COR-L47 (cell line): Measurements from ENCODE around the gene CCDC32.
A peak's percentile ranks its signal among the peaks of the same experiment; 100 is the strongest.

Experiments
- DNase-seq: peaks from one replicate; lab custom pipeline; 2025; lab: John Stamatoyannopoulos, UW

Gene CCDC32

DNA sequence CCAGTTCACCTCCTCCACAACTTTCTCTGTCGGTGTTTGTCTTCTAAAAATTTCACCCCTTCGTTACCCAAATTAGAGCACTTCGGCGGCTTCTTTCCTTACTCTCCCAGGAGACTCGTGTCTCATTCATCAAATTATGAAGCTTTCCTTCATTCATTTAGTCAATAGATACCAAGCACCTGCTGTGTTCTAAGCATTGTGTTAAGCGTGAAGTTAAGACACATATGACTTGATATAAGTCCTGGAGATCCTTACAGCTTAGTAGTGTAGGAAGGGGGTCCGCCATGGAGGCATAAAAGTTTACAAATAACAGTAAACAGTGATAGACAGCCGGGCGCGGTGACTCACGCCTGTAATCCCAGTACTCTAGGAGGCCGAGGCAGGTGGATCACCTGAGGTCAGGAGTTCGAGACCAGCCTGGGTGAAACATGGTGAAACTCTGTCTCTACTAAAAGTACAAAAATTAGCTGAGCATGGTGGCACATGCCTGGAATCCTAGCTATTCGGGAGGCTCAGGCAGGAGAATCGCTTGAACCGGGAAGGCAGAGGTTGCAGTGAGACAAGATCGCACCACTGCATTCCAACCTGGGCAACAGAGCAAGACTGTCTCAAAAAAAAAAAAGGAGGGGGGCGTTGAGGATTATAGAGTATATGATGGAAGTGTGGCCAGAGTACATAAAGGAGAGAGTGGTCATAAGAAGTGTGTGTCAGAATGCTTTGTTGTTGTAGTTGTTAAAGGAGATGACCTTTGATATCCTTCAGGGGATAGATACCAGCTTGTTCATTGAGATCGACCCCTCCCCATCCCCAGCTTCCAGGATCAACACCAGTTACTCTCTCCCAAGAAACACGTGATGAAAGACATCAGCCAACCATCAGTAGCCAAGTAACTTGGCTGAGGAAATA is 744 bp upstream of the CCDC32 start:
- no peak for DNase-seq

DNA sequence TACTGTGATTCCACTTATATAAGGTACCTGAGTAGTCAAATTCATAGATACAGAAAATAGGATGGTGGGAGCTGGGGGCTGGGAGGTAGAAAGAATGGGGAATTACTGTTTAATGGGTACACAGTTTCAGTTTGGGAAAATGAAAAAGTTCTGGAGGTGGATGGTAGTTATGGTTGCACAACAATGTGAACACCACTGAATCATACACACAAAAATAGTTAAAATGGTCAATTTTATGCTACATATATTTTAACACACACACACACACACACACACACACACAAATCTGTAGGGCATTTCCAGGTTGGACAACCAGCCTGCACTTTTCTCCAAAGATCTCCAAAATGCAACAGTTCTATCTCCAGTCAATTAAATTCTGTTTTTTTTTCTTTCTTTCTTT is 1.4 kb downstream of the CCDC32 start:
- DNase-seq: no peak

DNA sequence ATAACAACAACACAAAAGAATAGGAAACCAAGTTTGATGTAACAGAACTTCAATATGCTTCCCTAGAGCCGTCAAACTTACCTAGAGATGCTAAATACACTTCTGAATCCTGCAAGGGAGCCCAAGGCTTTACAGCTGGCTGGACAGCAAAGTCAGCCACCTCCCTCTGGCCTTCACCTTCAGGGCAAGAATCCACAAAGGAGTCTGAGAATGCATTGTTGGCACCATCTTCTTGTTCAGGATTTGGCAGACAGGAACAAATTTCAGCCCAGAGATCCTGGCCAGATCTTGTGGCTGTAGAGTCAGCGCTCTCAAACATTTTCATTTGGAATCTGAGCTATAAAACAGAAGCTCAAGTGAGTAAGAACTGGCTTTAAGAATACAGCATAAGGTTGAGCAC is 2.2 kb downstream of the CCDC32 start:
- DNase-seq: no peak

DNA sequence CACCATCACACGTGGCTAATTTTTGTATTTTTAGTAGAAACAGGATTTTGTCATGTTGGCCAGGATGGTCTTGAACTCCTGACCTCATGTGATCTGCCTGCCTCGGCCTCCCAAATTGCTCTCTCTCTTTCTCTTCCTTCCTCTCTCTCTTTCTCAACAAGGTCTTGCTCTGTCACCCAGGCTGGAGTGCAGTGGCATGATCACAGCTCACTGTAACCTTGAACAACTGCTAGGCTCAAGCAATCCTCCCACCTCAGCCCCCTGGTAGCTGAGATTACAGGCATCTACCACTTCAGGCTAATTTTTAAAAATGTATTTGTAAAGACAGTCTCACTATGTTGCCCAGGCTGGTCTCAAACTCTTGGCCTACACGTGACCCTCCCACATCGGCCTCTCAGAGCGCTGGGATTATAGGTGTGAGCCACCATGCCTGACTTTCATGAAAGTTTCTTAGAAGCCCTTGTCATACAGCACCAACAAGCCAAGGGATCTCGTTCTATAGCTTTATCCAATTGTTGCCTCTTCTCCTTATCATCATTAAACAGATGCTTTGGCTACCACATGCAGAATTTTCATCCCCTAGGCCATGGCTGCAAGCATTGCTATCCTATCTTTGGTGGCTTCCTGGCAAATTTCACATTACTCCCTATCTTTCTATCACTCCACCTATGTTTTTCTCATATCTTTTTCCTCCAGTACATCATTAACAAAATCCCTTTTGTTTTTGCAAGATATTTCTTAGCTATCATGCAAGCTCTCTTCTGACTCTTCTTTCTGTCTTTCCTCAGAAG is 5.7 kb downstream of the CCDC32 start:
- no peak for DNase-seq

DNA sequence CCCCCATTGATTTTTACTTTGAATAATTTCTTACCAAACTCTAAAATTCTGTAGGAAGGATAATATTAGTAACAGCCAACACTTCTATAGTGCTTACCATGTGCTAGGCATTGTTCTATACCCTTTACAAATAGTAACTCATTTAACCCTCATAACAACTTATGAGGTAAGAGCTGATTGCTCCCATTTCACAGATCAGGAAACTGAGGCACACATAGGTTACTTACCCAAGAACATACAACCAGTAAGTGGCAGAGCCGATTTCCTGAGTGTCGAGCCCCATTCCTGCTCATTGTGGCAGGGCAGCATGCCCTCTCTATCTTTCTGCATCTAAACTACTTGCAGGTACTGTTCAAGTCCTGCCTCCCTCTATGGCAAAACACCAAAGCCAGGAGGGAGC is 9.0 kb downstream of the CCDC32 start:
- no peak for DNase-seq

DNA sequence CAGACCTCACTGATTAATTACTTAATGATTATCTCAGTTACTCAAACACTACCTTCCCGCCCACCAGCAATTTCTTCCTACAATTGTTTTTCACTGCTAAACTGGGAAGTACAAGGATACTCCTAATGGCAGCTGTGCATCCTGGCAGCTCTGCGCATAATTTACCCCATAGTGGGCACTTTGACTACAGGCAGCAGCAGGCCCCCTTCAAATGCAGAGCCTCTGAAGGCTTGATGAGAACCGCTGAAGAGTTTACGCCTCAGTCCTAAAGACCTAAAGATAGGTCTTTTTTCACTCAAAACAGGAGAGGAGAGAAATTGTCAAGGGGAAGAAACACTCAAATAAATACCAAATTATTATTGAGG is 10.7 kb downstream of the CCDC32 start:
- DNase-seq: peak; percentile 77

GRCh38 chr15:40550341-40551037 is 14.4 kb downstream of the CCDC32 start:
- DNase-seq: no peak

GRCh38 chr15:40549894-40550293 is 14.9 kb downstream of the CCDC32 start:
- no peak for DNase-seq

- no peak for DNase-seq
Measured at GRCh38 chr15:40548610-40549009, 16.2 kb downstream of the CCDC32 start.

- DNase-seq: no peak
Measured at GRCh38 chr15:40545457-40545856, 19.4 kb downstream of the CCDC32 start.

DNA sequence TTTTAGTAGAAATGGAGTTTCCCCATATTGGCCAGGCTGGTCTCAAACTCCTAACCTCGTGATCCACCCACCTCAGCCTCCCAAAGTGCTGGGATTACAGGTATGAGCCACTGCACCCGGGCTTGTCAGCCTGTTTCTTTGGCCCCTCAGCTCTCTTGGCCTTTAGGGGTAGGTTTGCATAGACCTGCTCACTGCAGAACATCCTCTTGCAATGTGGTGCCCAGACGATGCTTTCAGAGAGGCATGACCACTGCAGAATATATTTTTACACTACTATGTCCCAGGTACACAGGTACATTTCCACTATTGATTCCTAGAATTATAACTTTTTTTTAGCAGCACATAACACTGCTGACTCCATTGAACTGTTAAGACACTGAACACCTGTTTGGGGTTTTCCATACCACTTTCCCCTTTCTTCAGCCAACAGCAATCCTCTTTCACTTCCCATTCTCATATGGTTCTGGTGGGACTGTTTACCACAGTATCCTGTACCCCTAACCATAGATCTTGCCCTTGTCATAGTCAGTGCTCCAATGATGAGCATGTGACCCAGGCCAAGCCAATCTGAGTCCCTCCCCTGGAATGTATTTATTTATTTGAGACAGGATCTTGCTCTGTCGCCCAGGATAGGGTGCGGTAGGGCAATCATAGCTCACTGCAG is 21.1 kb downstream of the CCDC32 start:
- DNase-seq: no peak

DNA sequence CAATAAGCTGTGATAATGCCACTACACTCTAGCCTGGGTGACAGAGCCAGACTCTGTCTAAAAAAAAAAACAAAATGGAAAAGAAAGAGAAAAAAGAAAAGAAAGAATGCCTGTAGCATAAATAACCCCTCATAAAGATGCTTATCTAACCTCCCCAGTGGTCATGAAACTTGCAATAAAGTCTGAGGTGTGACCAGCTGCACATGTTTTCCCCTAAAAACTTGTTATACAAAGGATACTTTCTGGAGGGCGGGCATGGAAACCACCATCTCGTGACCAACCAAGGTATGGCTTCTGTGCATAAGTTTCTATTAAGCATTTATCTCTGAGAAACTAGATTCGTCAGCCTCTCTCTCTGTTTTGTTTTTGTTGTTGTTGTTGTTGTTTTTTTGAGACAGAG is 21.8 kb downstream of the CCDC32 start:
- DNase-seq: no peak

- DNase-seq: no peak
Measured at GRCh38 chr15:40538976-40539375, 25.9 kb downstream of the CCDC32 start.

DNA sequence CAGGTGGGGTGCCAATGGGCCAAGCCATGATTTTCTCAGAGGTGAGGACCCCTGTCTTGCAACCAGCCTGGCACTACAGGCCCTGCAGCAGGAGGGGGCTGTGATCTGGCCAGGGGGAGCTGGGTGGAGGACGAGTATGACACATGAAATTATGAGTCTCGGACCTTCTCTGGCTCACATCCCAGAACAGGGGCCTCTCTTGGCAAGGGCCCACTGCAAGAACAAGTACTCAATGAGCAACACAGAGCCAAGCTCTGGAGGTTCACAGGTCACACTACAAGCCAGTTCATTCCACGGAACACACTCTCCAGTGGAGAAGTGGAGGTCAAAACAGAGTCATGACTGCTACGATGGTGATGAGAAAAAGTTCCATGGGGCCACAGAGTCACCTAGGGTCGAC is 28.3 kb downstream of the CCDC32 start:
- no peak for DNase-seq

GRCh38 chr15:40534371-40534770 is 30.5 kb downstream of the CCDC32 start:
- no peak for DNase-seq

- DNase-seq: no peak
Measured at GRCh38 chr15:40533763-40534364, 31.0 kb downstream of the CCDC32 start.

DNA sequence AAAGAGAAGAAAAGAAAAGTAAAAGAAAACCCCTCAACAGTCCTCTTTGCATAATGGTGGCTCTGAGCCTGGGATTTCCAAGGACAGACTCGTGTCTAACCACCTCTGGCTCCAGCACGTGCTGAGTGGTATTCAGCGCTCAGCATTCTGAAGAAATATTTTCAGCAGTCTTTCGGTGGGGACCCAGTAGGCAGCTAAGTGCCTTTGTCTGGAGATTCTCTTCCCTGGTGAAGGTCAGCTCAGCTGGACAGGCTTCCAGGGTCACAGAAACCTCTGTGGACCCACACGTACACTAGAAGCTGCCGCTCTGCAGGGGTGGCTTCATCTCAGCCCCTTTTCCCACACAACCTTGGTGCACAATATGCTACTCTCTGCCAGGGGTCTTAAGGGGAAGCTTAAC is 36.0 kb downstream of the CCDC32 start:
- DNase-seq: no peak

- DNase-seq: no peak
Measured at GRCh38 chr15:40525855-40526254, 39.0 kb downstream of the CCDC32 start.

GRCh38 chr15:40523611-40524010 is 41.2 kb downstream of the CCDC32 start:
- DNase-seq: no peak

DNA sequence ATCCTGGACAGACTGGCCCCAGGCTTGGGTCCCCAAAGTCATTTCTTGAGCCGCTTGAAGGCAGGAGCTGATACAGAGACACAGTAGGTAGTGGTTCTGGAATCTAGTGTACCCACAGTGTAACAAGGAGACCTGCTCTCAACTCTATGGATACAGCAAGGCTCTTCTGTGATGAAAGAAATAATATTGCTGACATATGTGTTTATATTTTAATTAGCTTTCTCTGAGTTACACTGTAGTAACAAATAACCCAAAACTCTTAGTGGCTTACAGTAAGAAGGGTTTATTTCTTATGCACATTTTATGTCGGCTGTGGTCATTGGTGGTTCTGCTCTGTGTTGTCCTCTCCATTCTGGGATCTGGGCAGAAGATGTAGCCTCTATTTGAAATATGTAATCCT is 48.5 kb downstream of the CCDC32 start:
- DNase-seq: no peak

- DNase-seq: no peak
Measured at GRCh38 chr15:40513609-40514008, 51.2 kb downstream of the CCDC32 start.

DNA sequence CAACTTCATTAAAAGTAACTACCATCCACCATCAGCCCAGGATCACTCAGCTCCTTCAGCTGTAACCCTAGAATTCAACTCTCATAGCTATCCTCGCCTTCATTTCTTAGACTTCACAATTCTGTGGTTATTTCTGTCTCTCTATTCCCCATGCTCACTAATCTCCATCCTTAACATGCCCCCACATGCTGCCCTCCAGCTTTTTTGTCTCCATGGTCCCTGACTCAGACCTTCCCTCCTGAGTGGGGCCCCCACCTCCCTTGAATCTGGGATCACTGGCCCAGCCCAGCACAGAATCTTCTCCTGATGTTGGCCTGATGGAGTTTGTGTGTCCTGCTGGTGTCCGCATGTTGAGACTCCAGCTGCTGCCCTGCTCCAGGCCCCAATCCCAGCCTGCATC is 52.4 kb downstream of the CCDC32 start:
- DNase-seq: no peak
